Measurements from ENCODE around the gene SDR42E1. TPM values are rescaled to one million over a fixed set of nuclear protein-coding genes. Genes with fewer than 3 reads are reported as not detected.

The SDR42E1 gene
- polyA plus RNA-seq, 2 of the 4 experiments (the other 2 are of a cell fraction) = 1.7 to 5.2 TPM

GRCh38 chr16:81992859-81993258 is 18.4 kb downstream of the SDR42E1 start:
- ATAC-seq (no peak), FAIRE-seq (no peak), DNase-seq (ENCODE audit: low read depth in 1 of 2, low spot score in 1 of 2) (no peak)
- CTCF ChIA-PET = interaction anchor here (1.7 kb wide), 1 partner anchor 237 kb away, joined by 6 read pairs; no protein-coding TSS in a partner anchor
- 40% methylated on average over 3 of the region's 3 CpGs for WGBS (ENCODE audit: missing lambda C conversion rate)
- Histone ChIP-seq H3K27ac (no peak overlapping the region), H3K4me2 (no peak overlapping the region), H3K4me1 (peaks cover 15% of the 10 kb centered on the region), H3K4me3 (no peak overlapping the region), H3K9me3 (no peaks in the 10 kb centered on the region)
- TF ChIP-seq HDAC2 (IDR thresholded peaks at IDR 0.05) (no peak), RARB (CRISPR knock-in tag; IDR thresholded peaks at IDR 0.05) (no peak), RCOR1 (IDR thresholded peaks at IDR 0.05; ENCODE audit: low read depth, low read length) (no peak), ZFP36 (IDR thresholded peaks at IDR 0.05; ENCODE audit: borderline replicate concordance, partially characterized antibody) (no peak), EHF (CRISPR knock-in tag; IDR thresholded peaks at IDR 0.05) (no peak), ATOH8 (CRISPR knock-in tag; IDR thresholded peaks at IDR 0.05; ENCODE audit: low read depth) (no peak)
- POLR2A ChIA-PET = no interaction called here

- ATAC-seq = peak in 1 of 2 experiments; percentile 30; a peak in 1 of 6 replicates
- Histone ChIP-seq H3K27ac (no peak overlapping the region), H3K4me3 (no peak overlapping the region), H3K4me1 (no peaks in the 10 kb centered on the region), H3K4me2 (no peak overlapping the region), H3K9me3 (no peaks in the 10 kb centered on the region)
- TF ChIP-seq MYC (IDR thresholded peaks at IDR 0.05; ENCODE audit: borderline replicate concordance, low read length) (no peak), HES2 (IDR thresholded peaks at IDR 0.05) (no peak), CTCF (IDR thresholded peaks at IDR 0.05) (no peak), RFX5 (IDR thresholded peaks at IDR 0.05) (no peak), KDM5A (IDR thresholded peaks at IDR 0.05) (no peak), ZC3H11A (IDR thresholded peaks at IDR 0.05) (no peak), PBX3 (IDR thresholded peaks at IDR 0.05) (no peak), BCL3 (IDR thresholded peaks at IDR 0.05) (no peak), ELK1 (IDR thresholded peaks at IDR 0.05; ENCODE audit: low read depth, low read length) (no peak), KDM1A (IDR thresholded peaks at IDR 0.05; ENCODE audit: low read depth) (no peak), POLR2A (IDR thresholded peaks at IDR 0.05; ENCODE audit: low read length) (no peak), BHLHE40 (IDR thresholded peaks at IDR 0.05; ENCODE audit: low read depth, low read length) (no peak), ATOH8 (CRISPR knock-in tag; IDR thresholded peaks at IDR 0.05; ENCODE audit: low read depth) (no peak)
- no peak for FAIRE-seq
- DNase-seq (ENCODE audit: low read depth in 1 of 2, low spot score in 1 of 2) = no peak
- 29% methylated on average over 5 of the region's 5 CpGs for WGBS (ENCODE audit: missing lambda C conversion rate)
- CTCF ChIA-PET = interaction anchor here (1.0 to 1.9 kb wide), 3 partner anchors 10 to 276 kb away, joined by 4 to 5 read pairs (median 5); no protein-coding TSS in a partner anchor
- POLR2A ChIA-PET = no interaction called here
These were observed 23.6 kb downstream of the SDR42E1 start for GRCh38 chr16:81987706-81988105.
